GM18520 (cell line): ENCODE results near the gene TMED4.

Experiments used
- ATAC-seq: cut with Tn5 transposase; IDR thresholded peaks from one replicate; pipeline ENCODE4 v1.9.1; 2021; ENCODE audit not compliant: unreplicated experiment

Gene TMED4

DNA sequence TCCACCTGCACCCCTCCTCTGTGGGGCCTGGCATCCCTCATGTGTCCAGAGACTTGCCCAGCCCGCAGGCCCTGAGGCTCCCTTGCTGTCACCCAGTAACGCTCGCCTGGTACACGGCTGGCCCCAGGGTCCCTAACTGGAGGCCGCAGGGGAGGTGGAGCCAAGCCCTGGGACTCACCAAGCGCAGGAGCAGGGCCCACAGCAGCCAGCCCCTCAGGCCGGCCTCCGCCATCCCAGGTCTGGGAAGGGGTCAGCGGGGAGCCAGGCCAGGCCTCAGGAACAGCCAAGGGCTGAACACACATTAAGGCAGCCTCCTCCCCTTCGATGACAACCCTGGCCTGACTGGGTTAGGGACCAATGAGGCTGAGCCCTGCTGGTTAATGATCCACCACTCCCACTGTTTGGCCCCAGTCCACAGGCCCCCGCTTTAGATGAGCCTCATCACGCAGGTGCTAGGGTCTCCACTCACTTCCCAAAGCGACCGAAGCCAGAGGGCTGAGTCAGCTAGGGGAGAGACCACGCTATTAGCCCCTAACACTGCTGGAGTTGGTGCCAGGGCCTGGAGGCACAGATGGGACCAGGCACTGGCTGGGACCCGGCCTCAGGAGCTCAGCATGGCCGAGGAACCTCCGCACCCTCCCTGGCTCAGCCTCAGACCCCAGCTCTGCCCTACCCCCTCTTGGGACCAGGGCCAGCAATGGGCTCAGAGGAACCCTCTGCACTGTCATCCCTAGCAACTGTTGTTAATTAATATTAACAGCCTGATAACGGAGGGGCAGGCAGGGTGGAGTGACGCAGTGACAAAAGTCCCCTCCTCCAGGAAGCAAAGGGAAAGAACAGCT lies 40.8 kb downstream of the TMED4 start, which contains the start of gene NPC1L1:
TSS of gene NPC1L1 (minus strand) at position 303 of the 842 bp plus-strand sequence. CDS start at position 232, 71 bp downstream.
- no peak for ATAC-seq

DNA sequence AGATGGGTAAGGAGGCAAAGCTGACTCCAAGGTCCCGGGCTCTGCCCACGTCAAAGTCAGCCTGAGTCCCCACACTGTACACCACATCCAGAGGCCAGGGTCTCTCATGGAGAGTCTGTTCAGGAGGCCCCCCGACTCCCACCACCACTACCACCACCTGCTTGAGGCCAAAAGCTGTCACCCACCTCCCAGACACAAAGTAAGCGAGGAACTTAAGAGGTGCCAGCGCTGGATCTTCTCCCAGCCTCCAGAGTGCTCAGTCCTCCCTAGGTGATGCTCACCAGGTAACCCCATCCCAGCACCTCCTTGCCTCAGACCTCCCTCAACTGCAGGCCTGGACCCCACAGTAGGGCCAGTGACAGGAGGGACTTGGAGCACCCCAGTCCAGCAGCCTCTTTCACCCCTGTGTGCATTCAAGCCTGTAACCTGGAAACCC lies 41.4 kb downstream of the TMED4 start:
- no peak for ATAC-seq

GRCh38 chr7:44539669-44540506 lies 42.1 kb downstream of the TMED4 start:
- no peak for ATAC-seq

DNA sequence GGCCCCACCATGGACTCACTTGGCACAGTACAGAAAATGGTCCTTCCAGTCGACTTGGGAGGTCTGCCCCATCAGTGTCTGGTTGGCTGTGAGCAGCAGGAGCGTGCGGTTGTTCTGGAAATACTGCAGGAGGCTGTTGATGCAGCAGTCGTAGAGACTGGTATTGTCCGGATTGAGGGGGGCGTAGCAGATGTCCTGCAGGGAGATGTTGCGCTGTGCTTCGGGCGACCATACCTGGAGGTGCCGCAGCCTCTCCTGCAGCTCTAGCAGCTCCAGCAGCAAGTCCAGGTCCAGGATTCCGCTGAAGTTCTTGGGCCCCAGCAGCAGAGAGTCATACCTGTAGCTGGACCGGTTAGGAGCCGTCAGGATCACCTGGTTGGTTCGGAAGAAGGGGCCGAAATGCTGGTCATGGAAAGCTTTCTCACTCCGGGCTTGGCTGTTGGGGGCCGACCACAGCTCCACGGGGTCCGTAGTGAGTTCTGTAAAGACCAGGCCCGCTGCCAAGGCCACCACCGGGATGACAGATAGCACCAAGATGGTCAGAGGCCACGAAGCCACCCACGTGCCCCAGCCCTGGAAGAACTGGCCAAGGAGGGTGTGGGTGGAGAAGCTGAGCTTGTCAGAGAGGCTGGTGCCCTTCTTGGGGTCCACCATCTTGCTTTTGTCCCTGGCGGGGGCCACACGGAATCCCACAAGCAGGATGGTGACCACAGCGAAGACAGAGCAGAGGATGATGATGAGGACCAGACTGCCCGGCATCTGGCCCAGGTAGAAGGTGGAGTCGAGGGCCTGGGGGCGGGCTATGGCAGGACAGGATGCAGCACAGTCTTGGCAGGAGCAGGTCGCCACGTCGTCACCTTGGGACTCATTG lies 43.0 kb downstream of the TMED4 start:
- ATAC-seq, result no peak

- no peak for ATAC-seq
Observed at GRCh38 chr7:44538093-44538797, 43.8 kb downstream of the TMED4 start.

DNA sequence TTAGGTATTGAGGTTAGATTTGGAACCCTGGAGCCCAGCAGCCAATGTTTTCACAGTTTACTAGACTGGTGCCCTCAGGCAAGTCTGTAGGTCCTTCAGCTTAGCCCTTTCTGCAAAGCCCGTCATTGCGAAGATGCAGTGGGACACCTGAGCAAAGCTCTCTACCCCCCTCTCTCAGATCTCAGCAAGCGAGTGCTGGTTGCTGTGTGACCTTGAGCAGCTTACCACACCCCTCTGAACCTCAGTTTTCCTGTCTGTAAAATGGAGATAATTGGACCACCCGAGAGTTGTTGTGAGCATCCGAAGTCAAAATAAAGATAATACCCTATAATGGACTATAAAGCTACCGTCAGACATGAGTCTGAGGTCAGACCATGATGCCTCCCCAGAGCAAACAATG lies 44.6 kb downstream of the TMED4 start:
- ATAC-seq, result no peak

- ATAC-seq, result no peak
Observed at GRCh38 chr7:44536090-44536489, 45.9 kb downstream of the TMED4 start.

DNA sequence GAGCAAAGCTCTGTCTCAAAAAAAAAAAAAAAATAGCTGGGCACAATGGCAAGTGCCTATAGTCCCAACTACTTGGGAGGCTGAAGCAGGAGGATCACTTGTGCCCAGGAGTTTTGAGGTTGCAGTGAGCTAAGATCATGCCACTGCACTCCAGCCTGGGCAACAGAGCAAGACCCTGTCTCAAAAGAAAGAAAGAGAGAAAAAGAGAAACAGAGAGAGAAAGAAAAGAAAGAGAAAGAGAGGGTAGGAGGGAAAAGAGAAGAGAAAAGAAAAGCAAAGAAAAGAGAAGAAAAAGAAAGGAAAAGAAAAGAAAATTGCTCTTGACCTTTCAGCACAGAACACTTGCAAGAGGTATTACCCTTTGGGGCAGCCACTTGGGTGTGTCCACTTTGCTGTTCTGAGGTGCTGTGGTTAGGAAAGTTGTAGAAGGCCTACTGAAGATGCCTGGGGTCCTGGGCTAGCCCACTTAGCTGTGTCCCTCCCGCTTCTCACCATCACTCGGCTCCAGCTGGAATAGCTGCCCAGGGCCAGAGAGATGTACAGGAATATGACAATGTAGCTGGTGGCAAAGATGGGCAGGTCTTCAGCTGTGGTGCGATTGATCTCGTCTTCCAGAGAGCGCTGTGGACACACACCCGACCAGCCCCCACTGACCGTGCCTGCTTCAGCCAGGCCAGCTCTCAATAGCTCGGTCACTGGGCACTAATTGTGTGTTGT lies 46.5 kb downstream of the TMED4 start:
- ATAC-seq, result no peak

DNA sequence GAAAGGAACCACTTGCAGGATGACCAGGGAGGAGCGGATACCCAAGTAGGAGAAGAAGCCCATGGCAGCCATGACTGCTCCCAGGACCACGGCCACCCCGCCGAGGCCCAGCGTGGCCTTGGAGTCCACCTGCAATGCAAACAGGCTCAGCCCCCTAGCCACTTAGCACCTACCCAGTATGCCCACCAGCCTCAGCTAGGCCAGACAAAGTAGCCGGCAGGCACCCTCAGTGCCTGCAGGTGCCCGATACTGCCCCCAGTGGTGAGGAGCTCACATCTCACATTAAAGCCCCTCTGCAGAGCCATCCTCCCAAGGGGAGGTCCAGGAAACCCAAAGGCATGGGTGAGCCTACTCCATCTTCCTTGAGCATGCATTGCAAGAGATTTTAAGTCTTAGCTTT lies 47.5 kb downstream of the TMED4 start:
- ATAC-seq, result no peak

DNA sequence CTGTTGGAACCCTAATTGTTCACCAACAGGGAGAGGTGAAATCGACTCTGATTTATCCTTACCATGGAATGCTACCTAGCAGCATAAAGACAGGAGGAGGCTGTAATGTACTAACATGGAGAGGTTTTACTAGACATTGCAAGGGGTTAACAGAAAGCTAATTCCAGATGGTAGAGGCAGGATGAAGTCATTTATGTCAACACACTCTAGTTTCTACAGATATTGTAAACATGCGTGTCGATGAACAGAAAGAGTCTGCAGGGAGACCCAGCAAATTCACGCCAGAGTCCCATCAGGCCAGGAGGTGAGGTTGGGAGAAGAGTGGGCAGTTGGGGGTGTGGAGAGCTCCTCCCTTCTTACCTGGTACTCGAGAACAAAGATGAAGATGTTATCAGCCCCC lies 47.9 kb downstream of the TMED4 start:
- no peak for ATAC-seq

GRCh38 chr7:44533301-44534055 lies 48.6 kb downstream of the TMED4 start:
- no peak for ATAC-seq

DNA sequence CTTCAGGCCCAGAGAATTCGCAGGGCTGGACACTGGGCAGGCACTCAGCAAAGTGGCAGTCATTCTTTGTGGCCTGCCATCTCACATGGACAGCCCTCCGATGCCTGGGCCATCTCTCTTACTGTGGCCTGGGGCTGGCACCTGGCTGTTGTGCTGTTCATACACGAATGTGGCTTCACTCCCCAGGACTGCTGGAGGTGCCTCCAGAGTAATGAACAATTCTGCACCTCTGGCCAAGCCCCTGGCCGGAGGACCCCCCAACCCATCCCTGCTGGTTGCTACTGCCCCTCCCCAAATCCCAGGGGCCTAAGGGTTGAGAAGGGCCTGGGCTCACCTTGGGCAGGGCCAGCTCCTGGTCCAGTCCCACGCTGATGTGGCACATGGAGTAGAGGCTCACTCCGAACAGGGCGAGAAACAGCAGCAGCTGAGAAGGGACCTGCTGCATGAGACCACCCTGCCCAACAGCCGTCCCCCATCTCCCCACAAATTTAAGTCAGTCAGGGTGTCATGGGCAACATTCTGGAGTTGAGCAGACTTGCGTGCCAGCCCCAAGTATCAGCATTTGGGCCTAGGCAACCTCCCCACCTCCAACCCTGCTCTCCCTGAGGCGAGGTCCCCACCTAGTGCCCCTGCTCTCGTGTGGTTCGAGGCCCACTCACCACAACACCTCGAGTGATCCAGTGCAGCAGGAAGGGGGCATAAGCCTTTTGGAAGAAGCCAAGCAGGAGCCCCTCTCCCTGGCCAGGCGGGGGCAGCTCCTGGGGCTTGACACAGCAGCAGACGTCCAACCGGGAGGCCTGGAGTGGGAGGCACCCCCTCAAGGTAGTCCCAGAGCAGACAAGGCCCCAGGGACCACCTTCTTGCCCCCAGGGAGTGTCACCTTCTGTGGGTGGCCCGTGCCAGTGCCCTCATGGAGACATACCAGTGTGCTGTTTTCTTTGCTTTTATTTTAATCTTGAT lies 50.3 kb downstream of the TMED4 start:
- ATAC-seq, result no peak

DNA sequence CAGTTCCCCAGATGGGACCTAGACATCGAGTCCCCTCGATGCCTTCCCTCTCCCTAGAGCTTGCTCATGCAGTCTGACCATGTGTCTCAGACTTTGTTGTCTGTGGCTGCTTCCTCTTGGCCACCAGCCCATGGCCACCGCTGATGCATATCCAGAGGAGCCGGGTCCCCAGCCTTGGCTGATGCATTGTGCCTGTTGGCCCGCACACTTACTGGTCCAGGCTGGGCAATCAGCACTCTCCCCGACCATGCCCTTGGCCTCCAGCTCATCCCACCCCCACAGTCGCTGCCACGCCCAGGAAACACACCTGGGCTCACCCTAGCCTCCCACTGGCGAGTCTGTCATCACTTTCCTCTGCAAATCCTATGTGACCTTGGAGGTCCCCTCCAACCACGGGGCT lies 51.0 kb downstream of the TMED4 start:
- no peak for ATAC-seq
